Gastrocnemius medialis (tissue), 4 donors: ENCODE data around the gene DEGS1. TPM values are rescaled to one million over a fixed set of nuclear protein-coding genes. Genes with fewer than 3 reads are reported as not detected.
"Not testable (repeated sequence)": the region's sequence is repeated elsewhere in the genome, so short reads cannot be mapped to it uniquely, and the experiment has no call there.

Experiments used
- ATAC-seq, 2 donors: fragments of 150-250 bp; one replicate each; pipeline ENCODE4 v1.9.1; 2016
- DNase-seq, 2 donors: peaks; one replicate each; pipeline ENCODE4 v3.0.0-alpha.2; 2019
- H3K27ac ChIP-seq, 4 donors: fragments of 200-600 bp; sonication (generic); 1 replicate in 1 of 4; 2 replicates in 3 of 4; pipeline ENCODE4 v1.5.1; 2016 to 2018; ENCODE audit warnings: mild to moderate bottlenecking in 2 of 4, moderate library complexity in 1 of 4
- H3K27me3 ChIP-seq, 3 donors: fragments of 200-600 bp; sonication (generic) in 2 of 3; 1 replicate in 1 of 3; 2 replicates in 2 of 3; pipeline versions ENCODE4 v1.5.1 to v1.6.0; 2016 to 2019; ENCODE audit warnings: mild to moderate bottlenecking in 1 of 3, moderate library complexity in 1 of 3
- H3K36me3 ChIP-seq, 2 donors: fragments of 200-600 bp; sonication (generic) in 1 of 2; one replicate each; pipeline ENCODE4 v1.5.1; 2017 to 2018
- H3K4me1 ChIP-seq, 2 donors: fragments of 200-600 bp; sonication (generic) in 1 of 2; one replicate each; pipeline ENCODE4 v1.5.1; 2016 to 2017; ENCODE audit warnings: mild to moderate bottlenecking in 2 of 2
- H3K4me3 ChIP-seq, 4 donors: fragments of 200-600 bp; sonication (generic) in 3 of 4; 1 replicate in 1 of 4; 2 replicates in 3 of 4; pipeline ENCODE4 v1.5.1; 2016 to 2019; ENCODE audit warnings: mild to moderate bottlenecking in 2 of 4
- H3K9me3 ChIP-seq, 3 donors: fragments of 200-600 bp; sonication (generic) in 2 of 3; 1 replicate in 1 of 3; 2 replicates in 2 of 3; pipeline ENCODE4 v1.5.1; 2016 to 2019
- POLR2A ChIP-seq, 2 donors: fragments of 450-650 bp; IDR thresholded peaks; one replicate each; pipeline ENCODE4 v1.6.1; 2017; ENCODE audit warnings: antibody characterized with exemption in 2 of 2, mild to moderate bottlenecking in 2 of 2, moderate library complexity in 2 of 2
- in situ Hi-C, 4 donors: fragments of 200-750 bp; cut with MboI; loops; one replicate each; pipeline versions ENCODE4 v1.15.0 to v1.8.0; 2017; ENCODE audit warnings: low sequenced_read_pairs in 4 of 4
- intact Hi-C: fragments of 100-400 bp; cut with DNase I; formaldehyde crosslinking; loops from one replicate; pipeline ENCODE4 v1.15.1; 2023; ENCODE audit warnings: low total_unique reads
- total RNA-seq, 4 donors: library from RNA; depleted of rRNA; stranded (reverse); fragments of >200 nt; gene quantifications; one replicate each; pipeline versions ENCODE4 v1.1.0 to v1.2.3, GENCODE V29; 2016
- TF ChIP-seq, protein P1 (sequence below), 5 experiments: fragments of 450-650 bp in 3 of 5; fragments of 200-600 bp in 2 of 5; sonication (generic) in 2 of 5; IDR thresholded peaks in 4 of 5; conservative IDR thresholded peaks in 1 of 5; 1 replicate in 4 of 5; 2 replicates in 1 of 5; pipeline ENCODE4 v1.5.1; 2016 to 2019; ENCODE audit warnings: antibody characterized with exemption in 5 of 5, mild to moderate bottlenecking in 3 of 5, moderate library complexity in 3 of 5

Gene DEGS1
- total RNA-seq, 4 donors from 2014 or later = 21.5 to 26.3 (median 24.2) TPM

DNA sequence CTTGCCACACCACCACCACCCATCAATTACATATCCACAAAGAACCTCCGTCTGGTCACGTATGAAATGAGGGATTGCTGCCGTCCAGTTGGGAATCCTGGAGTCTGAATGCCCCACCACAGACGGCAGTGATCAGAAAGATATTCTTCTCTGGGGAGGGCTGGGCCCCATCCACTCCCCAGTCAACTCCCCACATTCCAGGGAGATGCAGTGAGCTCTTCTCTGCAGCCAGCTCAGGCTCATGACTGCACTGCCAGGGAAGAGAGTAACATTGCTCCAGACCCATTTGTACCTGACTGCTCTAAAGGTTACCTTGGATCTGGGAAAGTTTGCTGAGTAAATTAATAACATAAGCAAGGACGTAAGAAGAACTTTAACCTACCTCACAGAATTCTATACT is 18.3 kb downstream of the DEGS1 start:
- Histone ChIP-seq H3K9me3 (no peaks in the 10 kb centered on the region), H3K4me3 (no peak overlapping the region), H3K27me3 (no peaks in the 10 kb centered on the region), H3K36me3 (no peaks in the 10 kb centered on the region), H3K27ac (no peak overlapping the region), H3K4me1 (peaks cover 9 to 11% of the 10 kb centered on the region in 2 donors)
- no peak for ATAC-seq
- intact Hi-C loops = no loop called here
- in situ Hi-C loops = no loop called here
- DNase-seq = no peak
- no peak for TF ChIP-seq POLR2A (IDR thresholded peaks at IDR 0.05)
- TF ChIP-seq, protein P1, sequence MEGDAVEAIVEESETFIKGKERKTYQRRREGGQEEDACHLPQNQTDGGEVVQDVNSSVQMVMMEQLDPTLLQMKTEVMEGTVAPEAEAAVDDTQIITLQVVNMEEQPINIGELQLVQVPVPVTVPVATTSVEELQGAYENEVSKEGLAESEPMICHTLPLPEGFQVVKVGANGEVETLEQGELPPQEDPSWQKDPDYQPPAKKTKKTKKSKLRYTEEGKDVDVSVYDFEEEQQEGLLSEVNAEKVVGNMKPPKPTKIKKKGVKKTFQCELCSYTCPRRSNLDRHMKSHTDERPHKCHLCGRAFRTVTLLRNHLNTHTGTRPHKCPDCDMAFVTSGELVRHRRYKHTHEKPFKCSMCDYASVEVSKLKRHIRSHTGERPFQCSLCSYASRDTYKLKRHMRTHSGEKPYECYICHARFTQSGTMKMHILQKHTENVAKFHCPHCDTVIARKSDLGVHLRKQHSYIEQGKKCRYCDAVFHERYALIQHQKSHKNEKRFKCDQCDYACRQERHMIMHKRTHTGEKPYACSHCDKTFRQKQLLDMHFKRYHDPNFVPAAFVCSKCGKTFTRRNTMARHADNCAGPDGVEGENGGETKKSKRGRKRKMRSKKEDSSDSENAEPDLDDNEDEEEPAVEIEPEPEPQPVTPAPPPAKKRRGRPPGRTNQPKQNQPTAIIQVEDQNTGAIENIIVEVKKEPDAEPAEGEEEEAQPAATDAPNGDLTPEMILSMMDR (IDR thresholded peaks at IDR 0.05 in 4 of 5, conservative IDR thresholded peaks at IDR 0.05 in 1 of 5) = no peak

DNA sequence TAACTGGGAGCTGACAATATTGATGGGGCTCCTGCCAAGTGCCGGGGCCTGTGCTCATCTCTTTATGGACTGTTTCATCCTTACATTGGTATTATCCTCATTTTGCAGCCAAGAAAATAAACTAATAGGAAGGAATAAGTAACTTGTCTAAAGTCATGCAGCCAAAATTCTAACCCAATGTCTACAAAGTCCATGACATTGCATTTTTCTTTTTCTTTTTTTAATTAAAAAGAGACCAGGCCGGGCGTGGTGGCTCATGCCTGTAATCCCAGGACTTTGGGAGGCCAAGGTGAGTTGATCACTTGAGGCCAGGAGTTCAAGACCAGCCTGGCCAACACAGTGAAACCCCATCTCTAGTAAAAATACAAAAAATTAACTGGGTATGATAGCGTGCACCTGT is 18.8 kb downstream of the DEGS1 start:
- H3K36me3 ChIP-seq = no peaks in the 10 kb centered on the region
- H3K9me3 ChIP-seq = no peaks in the 10 kb centered on the region
- ATAC-seq = no peak
- H3K27ac ChIP-seq = no peak overlapping the region
- TF ChIP-seq POLR2A (IDR thresholded peaks at IDR 0.05) = no peak
- TF ChIP-seq, protein P1 (IDR thresholded peaks at IDR 0.05 in 4 of 5, conservative IDR thresholded peaks at IDR 0.05 in 1 of 5) = no peak
- H3K4me3 ChIP-seq = no peak overlapping the region
- H3K27me3 ChIP-seq = no peaks in the 10 kb centered on the region
- intact Hi-C loops = no loop called here
- in situ Hi-C loops = no loop called here
- H3K4me1 ChIP-seq = peaks cover 9 to 11% of the 10 kb centered on the region in 2 donors
- no peak for DNase-seq

DNA sequence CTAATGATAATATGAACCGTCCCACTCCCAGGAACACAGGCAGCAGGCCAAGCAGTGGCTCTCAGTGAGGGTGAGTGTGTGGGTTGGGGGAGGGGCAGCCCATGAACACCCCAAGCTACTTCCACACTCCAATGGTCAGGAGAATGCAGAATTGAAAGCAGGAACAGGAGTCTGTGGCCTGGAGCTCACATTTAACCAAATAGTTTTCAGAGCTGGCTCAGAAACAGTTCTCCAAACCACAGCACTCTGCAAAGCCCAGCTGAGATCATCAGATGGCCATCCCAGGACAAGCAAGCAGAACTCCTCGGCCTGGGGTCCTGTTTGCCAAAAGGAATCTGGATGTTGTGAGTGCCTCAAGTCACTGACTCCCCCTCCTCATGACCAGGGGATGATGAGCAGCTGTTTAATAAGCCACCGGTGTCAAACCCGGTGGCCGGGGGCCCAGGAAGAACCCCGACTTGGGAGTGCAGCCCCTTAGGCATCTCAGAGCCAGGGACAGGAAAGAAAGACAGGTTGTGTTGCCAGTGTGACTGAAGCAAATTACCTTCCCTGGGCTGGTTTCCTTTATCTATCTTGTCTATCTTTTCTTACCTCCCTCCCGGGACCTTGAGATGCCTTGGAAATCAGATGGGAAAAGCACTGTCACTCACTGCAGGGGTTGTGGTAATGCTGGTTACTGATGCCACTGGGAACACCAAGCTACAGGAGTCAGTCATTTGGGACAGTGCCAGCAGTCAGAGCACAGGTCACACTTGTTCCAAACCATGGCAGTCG is 20.4 kb downstream of the DEGS1 start:
- peak; percentile 39 to 54 for ATAC-seq
- H3K27ac ChIP-seq = no peak overlapping the region
- no peak overlapping the region for H3K4me3 ChIP-seq
- H3K4me1 ChIP-seq = peaks cover 9 to 11% of the 10 kb centered on the region in 2 donors
- TF ChIP-seq, protein P1 (IDR thresholded peaks at IDR 0.05 in 4 of 5, conservative IDR thresholded peaks at IDR 0.05 in 1 of 5) = no peak
- no peak for TF ChIP-seq POLR2A (IDR thresholded peaks at IDR 0.05)
- DNase-seq = peak; percentile 4 to 40
- H3K9me3 ChIP-seq = no peaks in the 10 kb centered on the region
- in situ Hi-C loops = no loop called here
- no peaks in the 10 kb centered on the region for H3K27me3 ChIP-seq
- H3K36me3 ChIP-seq = no peaks in the 10 kb centered on the region
- intact Hi-C loops = no loop called here

DNA sequence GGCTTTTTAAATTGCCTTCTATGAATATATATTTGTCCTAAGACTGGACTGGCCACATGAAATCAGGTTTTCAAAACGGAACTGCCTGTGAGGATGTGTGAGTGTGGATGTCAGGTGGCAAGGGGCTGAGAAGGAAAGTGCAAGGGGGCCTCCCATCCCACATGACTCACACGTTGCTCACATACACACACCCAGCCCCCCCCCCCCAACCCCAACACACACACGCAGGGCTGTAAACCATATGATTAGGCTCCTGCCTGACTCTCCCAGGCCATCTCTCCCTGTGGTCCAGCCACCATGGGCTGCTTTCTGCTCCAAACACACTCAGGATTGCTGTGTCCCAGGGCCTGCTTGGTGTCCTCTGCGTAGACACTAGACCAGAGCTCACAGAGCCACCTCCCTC is 22.4 kb downstream of the DEGS1 start:
- intact Hi-C loops (no loop called here), in situ Hi-C loops (no loop called here)
- no peaks in the 10 kb centered on the region for H3K27me3 ChIP-seq
- ATAC-seq (peak in 1 of 2 donors; percentile 28), DNase-seq (no peak)
- H3K36me3 ChIP-seq = no peaks in the 10 kb centered on the region
- H3K4me3 ChIP-seq = no peak overlapping the region
- H3K9me3 ChIP-seq = no peaks in the 10 kb centered on the region
- H3K27ac ChIP-seq = no peak overlapping the region
- TF ChIP-seq, protein P1 (IDR thresholded peaks at IDR 0.05 in 4 of 5, conservative IDR thresholded peaks at IDR 0.05 in 1 of 5) = no peak
- H3K4me1 ChIP-seq = peaks cover 9 to 11% of the 10 kb centered on the region in 2 donors

DNA sequence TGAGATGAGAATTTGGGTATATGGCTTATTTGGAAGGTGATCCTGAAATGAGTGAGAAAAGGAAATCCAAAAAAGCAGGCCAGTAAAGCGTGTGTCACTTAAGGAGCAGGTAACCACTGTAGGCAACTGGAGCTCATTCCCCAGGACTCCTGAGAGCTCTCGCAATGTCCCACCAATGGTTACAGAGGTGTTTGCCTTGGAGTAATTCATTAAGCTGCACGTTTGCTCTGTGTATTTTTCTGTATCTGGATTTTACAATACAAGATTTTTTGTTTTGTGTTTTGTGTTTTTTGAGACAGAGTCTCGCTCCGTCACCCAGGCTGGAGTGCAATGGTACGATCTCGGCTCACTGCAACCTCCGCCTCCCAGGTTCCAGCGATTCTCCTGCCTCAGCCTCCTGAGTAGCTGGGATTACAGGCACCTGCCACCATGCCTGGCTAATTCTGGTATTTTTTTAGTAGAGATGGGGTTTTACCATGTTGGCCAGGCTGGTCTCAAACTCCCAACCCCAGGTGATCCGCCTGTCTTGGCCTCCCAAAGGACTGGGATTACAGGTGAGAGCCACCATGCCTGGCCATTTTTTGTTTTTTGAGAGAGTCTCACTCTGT is 23.0 kb downstream of the DEGS1 start:
- intact Hi-C loops, H3K27ac ChIP-seq, H3K36me3 ChIP-seq, H3K4me3 ChIP-seq, ATAC-seq, in situ Hi-C loops, H3K9me3 ChIP-seq, H3K27me3 ChIP-seq, DNase-seq: not testable (repeated sequence)
- peaks cover 11 to 12% of the 10 kb centered on the region in 2 donors for H3K4me1 ChIP-seq
